SK-N-SH (cell line): ENCODE results near the gene RNU6-9. TPM values are rescaled to one million over a fixed set of nuclear protein-coding genes. Genes with fewer than 3 reads are reported as not detected.
A peak's percentile ranks its signal among the peaks of the same experiment; 100 is the strongest.

ENCODE experiments used
- CTCF ChIA-PET: fragments of 300-600, 350-600 bp; formaldehyde crosslinking; extraction: SDS; loops from one replicate; lab custom pipeline; 2021; lab: Yijun Ruan, JAX
- POLR2A ChIA-PET: fragments of 350-600 bp; sonication (Branson Sonifier 250); formaldehyde crosslinking; extraction: SDS; loops from one replicate; lab custom pipeline; 2020; ENCODE audit warnings: antibody characterized with exemption, inconsistent platforms; lab: Yijun Ruan, JAX
- DNase-seq: peaks from one replicate; pipeline ENCODE4 v3.0.0; 2012
- H2AFZ ChIP-seq: fragments of 200-600 bp; sonication (generic); 2 replicates; pipeline ENCODE4 v1.8.1; 2016; ENCODE audit warnings: antibody characterized with exemption, mild to moderate bottlenecking, low read depth
- H3F3A ChIP-seq: fragments of 200-600 bp; sonication (generic); replicated peaks from 2 replicates; pipeline ENCODE3; 2016; ENCODE audit warnings: antibody characterized with exemption, mild to moderate bottlenecking; ENCODE audit not compliant: insufficient read depth
- H3K27ac ChIP-seq, 2 experiments: fragments of 200-500 bp in 1 of 2; fragments of 200-600 bp in 1 of 2; sonication (Bioruptor generic) in 1 of 2; sonication (generic), shearing (Covaris generic) in 1 of 2; 2 replicates each; pipeline versions ENCODE4 v1.5.1 to v1.6.1; 2014 to 2016; ENCODE audit warnings: low read depth in 2 of 2, inconsistent platforms in 1 of 2, low read length in 1 of 2, mild to moderate bottlenecking in 1 of 2, mixed read lengths in 1 of 2
- H3K27me3 ChIP-seq: fragments of 200-600 bp; sonication (generic), shearing (Covaris generic); 2 replicates; pipeline ENCODE4 v1.6.1; 2016; ENCODE audit warnings: mixed run types; ENCODE audit not compliant: insufficient read depth
- H3K36me3 ChIP-seq, 2 experiments: fragments of 200-500 bp in 1 of 2; fragments of 200-600 bp in 1 of 2; sonication (Bioruptor generic) in 1 of 2; sonication (generic) in 1 of 2; replicated peaks in 1 of 2; 2 replicates each; pipeline versions ENCODE3 to v1.5.1; 2014 to 2016; ENCODE audit warnings: low read length in 1 of 2, mild to moderate bottlenecking in 1 of 2; ENCODE audit not compliant: insufficient read depth in 2 of 2, control insufficient read depth in 1 of 2
- H3K4me1 ChIP-seq, 2 experiments: fragments of 200-500 bp in 1 of 2; fragments of 200-600 bp in 1 of 2; sonication (Bioruptor generic) in 1 of 2; sonication (generic), shearing (Covaris generic) in 1 of 2; 2 replicates each; pipeline versions ENCODE4 v1.5.1 to v1.6.1; 2014 to 2016; ENCODE audit warnings: low read depth in 1 of 2, low read length in 1 of 2, mixed run types in 1 of 2; ENCODE audit not compliant: insufficient read depth in 2 of 2, control insufficient read depth in 1 of 2
- H3K4me2 ChIP-seq: fragments of 200-600 bp; sonication (generic), shearing (Covaris generic); 2 replicates; pipeline ENCODE4 v1.6.1; 2017; ENCODE audit warnings: mixed run types
- H3K4me3 ChIP-seq, 2 experiments: fragments of 200-500 bp in 1 of 2; fragments of 200-600 bp in 1 of 2; sonication (Bioruptor generic) in 1 of 2; sonication (generic), shearing (Covaris generic) in 1 of 2; 2 replicates each; pipeline versions ENCODE4 v1.5.1 to v1.8.1; 2014 to 2016; ENCODE audit warnings: low read depth in 2 of 2, inconsistent platforms in 1 of 2, low read length in 1 of 2, mild to moderate bottlenecking in 1 of 2, mixed read lengths in 1 of 2, moderate library complexity in 1 of 2
- H3K79me2 ChIP-seq: fragments of 200-600 bp; sonication (generic); 2 replicates; pipeline ENCODE4 v1.8.1; 2017; ENCODE audit warnings: mild to moderate bottlenecking; ENCODE audit not compliant: insufficient read depth
- H3K9ac ChIP-seq: fragments of 200-600 bp; sonication (generic); 2 replicates; pipeline ENCODE4 v1.6.1; 2017; ENCODE audit warnings: mixed run types
- H3K9me2 ChIP-seq: fragments of 200-600 bp; sonication (generic); 2 replicates; pipeline ENCODE4 v1.6.1; 2017; ENCODE audit warnings: mixed run types
- H3K9me3 ChIP-seq: fragments of 200-600 bp; sonication (generic); 2 replicates; pipeline ENCODE4 v1.6.1; 2017; ENCODE audit warnings: mixed run types, mild to moderate bottlenecking, moderate library complexity
- H4K20me1 ChIP-seq: fragments of 200-600 bp; sonication (generic); 2 replicates; pipeline ENCODE4 v1.6.1; 2017; ENCODE audit warnings: mild to moderate bottlenecking, mixed run types; ENCODE audit not compliant: insufficient read depth
- CHD2 ChIP-seq: fragments of 150-350 bp; IDR thresholded peaks from 2 replicates; pipeline ENCODE4 v1.6.1; 2018; ENCODE audit warnings: low read length; ENCODE audit not compliant: partially characterized antibody
- CTCF ChIP-seq: fragments of 200-600 bp; sonication (generic); IDR thresholded peaks from 2 replicates; pipeline ENCODE4 v1.6.1; 2017; ENCODE audit warnings: antibody characterized with exemption, mild to moderate bottlenecking, moderate library complexity
- ELF1 ChIP-seq: IDR thresholded peaks from 2 replicates; pipeline ENCODE4 v1.4.0; 2012
- EP300 ChIP-seq, 2 experiments: IDR thresholded peaks; 2 replicates each; pipeline versions ENCODE4 v1.4.0 to v1.6.1; 2012; ENCODE audit warnings: borderline replicate concordance in 1 of 2, low read depth in 1 of 2, low read length in 1 of 2
- EZH2phosphoT487 ChIP-seq: fragments of 200-600 bp; sonication (generic); IDR thresholded peaks from 2 replicates; pipeline ENCODE4 v1.6.1; 2017; ENCODE audit warnings: low read depth, mixed run types, mild to moderate bottlenecking, antibody characterized with exemption, moderate library complexity, borderline replicate concordance
- GABPA ChIP-seq: IDR thresholded peaks from 2 replicates; pipeline ENCODE4 v1.4.0; 2012; ENCODE audit warnings: low read depth, mild to moderate bottlenecking
- GATA2 ChIP-seq: sonication (generic); formaldehyde crosslinking; IDR thresholded peaks from 2 replicates; pipeline ENCODE4 v1.5.0; 2020; ENCODE audit warnings: mild to moderate bottlenecking, missing genetic modification reagents
- IRF3 ChIP-seq: fragments of 150-350 bp; IDR thresholded peaks from 2 replicates; pipeline ENCODE4 v1.6.1; 2016; ENCODE audit warnings: mild to moderate bottlenecking, low read depth, low read length
- MAX ChIP-seq: IDR thresholded peaks from 2 replicates; pipeline ENCODE4 v1.4.0; 2012; ENCODE audit warnings: low read depth
- MXI1 ChIP-seq: IDR thresholded peaks from 2 replicates; pipeline ENCODE4 v1.6.1; 2012; ENCODE audit warnings: mild to moderate bottlenecking, low read depth, low read length, improper control_type of control experiment
- NRF1 ChIP-seq: IDR thresholded peaks from 2 replicates; pipeline ENCODE4 v1.6.1; 2012; ENCODE audit warnings: low read depth, mild to moderate bottlenecking, low read length
- PBX3 ChIP-seq: IDR thresholded peaks from 2 replicates; pipeline ENCODE4; 2012
- POLR2AphosphoS5 ChIP-seq: IDR thresholded peaks from 2 replicates; pipeline ENCODE4 v1.6.1; 2012; ENCODE audit warnings: low read depth, low read length
- RXRA ChIP-seq: IDR thresholded peaks from 2 replicates; pipeline ENCODE4 v1.4.0; 2012; ENCODE audit warnings: low read depth, mild to moderate bottlenecking, borderline replicate concordance
- SMC3 ChIP-seq: IDR thresholded peaks from 2 replicates; pipeline ENCODE4 v1.6.1; 2012; ENCODE audit warnings: low read depth, low read length, improper control_type of control experiment
- TAF1 ChIP-seq: IDR thresholded peaks from 2 replicates; pipeline ENCODE4 v1.6.1; 2012; ENCODE audit warnings: low read depth, mild to moderate bottlenecking, low read length, moderate library complexity, borderline replicate concordance
- TCF12 ChIP-seq: IDR thresholded peaks from 2 replicates; pipeline ENCODE4 v1.4.0; 2012
- USF2 ChIP-seq: fragments of 150-350 bp; IDR thresholded peaks from 2 replicates; pipeline ENCODE4 v1.6.1; 2017; ENCODE audit warnings: antibody characterized with exemption, low read length, low read depth, borderline replicate concordance
- WGBS: methylation state at CpG from one replicate; pipeline ENCODE4 v1.1.6; 2017; ENCODE audit warnings: low lambda C conversion rate; 5-methylcytosine and 5-hydroxymethylcytosine counted together
- polyA plus RNA-seq, 3 experiments: library from polyadenylated mRNA; depleted of rRNA; stranded (reverse); fragments of >200 nt; gene quantifications; 2 replicates each; pipeline ENCODE4 v1.2.3, GENCODE V29; 2012

RNU6-9 gene
- polyA plus RNA-seq, 1 of the 3 experiments (the other 2 are of a cell fraction) = not detected

- peak; percentile 82 for DNase-seq
- peak overlapping the region; percentile 81 to 87 for H3K4me3 ChIP-seq
- H3K9me2 ChIP-seq = no peaks in the 10 kb centered on the region
- H4K20me1 ChIP-seq = no peaks in the 10 kb centered on the region
- TF ChIP-seq CHD2 (no peak), GABPA (no peak), PBX3 (no peak), MXI1 (no peak), GATA2 (no peak), TAF1 (no peak), USF2 (no peak), TCF12 (no peak), EP300 (IDR thresholded peaks at IDR 0.05; ENCODE audit: borderline replicate concordance in 1 of 2, low read depth in 1 of 2, low read length in 1 of 2) (no peak), NRF1 (no peak), POLR2AphosphoS5 (no peak), CTCF (no peak), ELF1 (no peak), MAX (no peak), RXRA (no peak), SMC3 (no peak), IRF3 (no peak), EZH2phosphoT487 (no peak)
- H3F3A ChIP-seq = peaks cover 15% of the 10 kb centered on the region
- H3K27ac ChIP-seq = peak overlapping the region; percentile 72 to 97; a peak in 3 of 4 replicates
- peaks cover 4 to 25% of the 10 kb centered on the region in 2 experiments for H3K36me3 ChIP-seq
- ChIA-PET CTCF (interaction anchor here (0.7 to 1.0 kb wide), 2 partner anchors 29 to 36 kb away, joined by 3 to 4 read pairs; no protein-coding TSS in a partner anchor), POLR2A (interaction anchor here (1.4 kb wide), 1 partner anchor 92 kb away, joined by 5 read pairs; the partner anchor contains the start of gene WDR18)
- peak overlapping the region; percentile 95 for H3K9ac ChIP-seq
- H3K79me2 ChIP-seq = peaks cover 14% of the 10 kb centered on the region
- peak overlapping the region; percentile 88 for H3K4me2 ChIP-seq
- peaks cover 0 to 4% of the 10 kb centered on the region in 2 experiments; a peak in 1 of 4 replicates for H3K4me1 ChIP-seq
- 6% methylated on average over 25 of the region's 27 CpGs for WGBS
- no peak overlapping the region for H2AFZ ChIP-seq
- no peaks in the 10 kb centered on the region for H3K9me3 ChIP-seq
- H3K27me3 ChIP-seq = no peaks in the 10 kb centered on the region
Measured at GRCh38 chr19:892243-892893, 916 bp upstream of the RNU6-9 start.
